ENCODE results near the gene SOCS7.

SOCS7 gene

GRCh38 chr17:38329284-38329683 lies 22.4 kb upstream of the SOCS7 start:
- TF ChIP-seq CTCF (IDR thresholded peaks at IDR 0.05; ENCODE audit: low read depth, low read length, missing control alignments) = no peak
- no peak for DNase-seq (ENCODE audit: extremely low read depth, low read depth)
- H3K4me3 ChIP-seq (replicated peaks; ENCODE audit: low read depth, low read length) = no peak overlapping the region

GRCh38 chr17:38329808-38330730 lies 21.6 kb upstream of the SOCS7 start:
- no peak overlapping the region for H3K4me3 ChIP-seq (replicated peaks; ENCODE audit: low read depth, low read length)
- DNase-seq (ENCODE audit: extremely low read depth, low read depth) = no peak
- TF ChIP-seq CTCF (IDR thresholded peaks at IDR 0.05; ENCODE audit: low read depth, low read length, missing control alignments) = no peak

- TF ChIP-seq CTCF (IDR thresholded peaks at IDR 0.05; ENCODE audit: low read depth, low read length, missing control alignments) = no peak
- H3K4me3 ChIP-seq (replicated peaks; ENCODE audit: low read depth, low read length) = no peak overlapping the region
- no peak for DNase-seq (ENCODE audit: extremely low read depth, low read depth)
These were observed 20.7 kb upstream of the SOCS7 start for GRCh38 chr17:38330941-38331411.

GRCh38 chr17:38332735-38333134 lies 18.9 kb upstream of the SOCS7 start:
- no peak for TF ChIP-seq CTCF (IDR thresholded peaks at IDR 0.05; ENCODE audit: low read depth, low read length, missing control alignments)
- no peak for DNase-seq (ENCODE audit: extremely low read depth, low read depth)
- H3K4me3 ChIP-seq (replicated peaks; ENCODE audit: low read depth, low read length) = no peak overlapping the region

GRCh38 chr17:38333635-38334295 lies 17.9 kb upstream of the SOCS7 start:
- no peak overlapping the region for H3K4me3 ChIP-seq (replicated peaks; ENCODE audit: low read depth, low read length)
- no peak for DNase-seq (ENCODE audit: extremely low read depth, low read depth)
- peak; percentile 86 for TF ChIP-seq CTCF (IDR thresholded peaks at IDR 0.05; ENCODE audit: low read depth, low read length, missing control alignments)

GRCh38 chr17:38334480-38335364 lies 16.9 kb upstream of the SOCS7 start:
- H3K4me3 ChIP-seq (replicated peaks; ENCODE audit: low read depth, low read length) = no peak overlapping the region
- TF ChIP-seq CTCF (IDR thresholded peaks at IDR 0.05; ENCODE audit: low read depth, low read length, missing control alignments) = no peak
- no peak for DNase-seq (ENCODE audit: extremely low read depth, low read depth)
